ENCODE data around the gene MRPS18A.

MRPS18A gene

GRCh38 chr6:43687437-43688347, at the start of gene MRPS18A:
MRPS18A (minus strand) TSS chr6:43687791; CDS start chr6:43687779, 12 bp downstream.
- TF ChIP-seq, protein P1, sequence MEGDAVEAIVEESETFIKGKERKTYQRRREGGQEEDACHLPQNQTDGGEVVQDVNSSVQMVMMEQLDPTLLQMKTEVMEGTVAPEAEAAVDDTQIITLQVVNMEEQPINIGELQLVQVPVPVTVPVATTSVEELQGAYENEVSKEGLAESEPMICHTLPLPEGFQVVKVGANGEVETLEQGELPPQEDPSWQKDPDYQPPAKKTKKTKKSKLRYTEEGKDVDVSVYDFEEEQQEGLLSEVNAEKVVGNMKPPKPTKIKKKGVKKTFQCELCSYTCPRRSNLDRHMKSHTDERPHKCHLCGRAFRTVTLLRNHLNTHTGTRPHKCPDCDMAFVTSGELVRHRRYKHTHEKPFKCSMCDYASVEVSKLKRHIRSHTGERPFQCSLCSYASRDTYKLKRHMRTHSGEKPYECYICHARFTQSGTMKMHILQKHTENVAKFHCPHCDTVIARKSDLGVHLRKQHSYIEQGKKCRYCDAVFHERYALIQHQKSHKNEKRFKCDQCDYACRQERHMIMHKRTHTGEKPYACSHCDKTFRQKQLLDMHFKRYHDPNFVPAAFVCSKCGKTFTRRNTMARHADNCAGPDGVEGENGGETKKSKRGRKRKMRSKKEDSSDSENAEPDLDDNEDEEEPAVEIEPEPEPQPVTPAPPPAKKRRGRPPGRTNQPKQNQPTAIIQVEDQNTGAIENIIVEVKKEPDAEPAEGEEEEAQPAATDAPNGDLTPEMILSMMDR (IDR thresholded peaks at IDR 0.05; ENCODE audit: low read depth, low read length) = no peak
- H3K4me3 ChIP-seq (ENCODE audit: low read depth, low read length) = peak within 1 kb of the TSS; percentile 99

GRCh38 chr6:43736844-43737243, 49.3 kb upstream of the MRPS18A start:
- TF ChIP-seq, protein P1 (IDR thresholded peaks at IDR 0.05; ENCODE audit: low read depth, low read length) = no peak
- no peak overlapping the region for H3K4me3 ChIP-seq (ENCODE audit: low read depth, low read length)

DNA sequence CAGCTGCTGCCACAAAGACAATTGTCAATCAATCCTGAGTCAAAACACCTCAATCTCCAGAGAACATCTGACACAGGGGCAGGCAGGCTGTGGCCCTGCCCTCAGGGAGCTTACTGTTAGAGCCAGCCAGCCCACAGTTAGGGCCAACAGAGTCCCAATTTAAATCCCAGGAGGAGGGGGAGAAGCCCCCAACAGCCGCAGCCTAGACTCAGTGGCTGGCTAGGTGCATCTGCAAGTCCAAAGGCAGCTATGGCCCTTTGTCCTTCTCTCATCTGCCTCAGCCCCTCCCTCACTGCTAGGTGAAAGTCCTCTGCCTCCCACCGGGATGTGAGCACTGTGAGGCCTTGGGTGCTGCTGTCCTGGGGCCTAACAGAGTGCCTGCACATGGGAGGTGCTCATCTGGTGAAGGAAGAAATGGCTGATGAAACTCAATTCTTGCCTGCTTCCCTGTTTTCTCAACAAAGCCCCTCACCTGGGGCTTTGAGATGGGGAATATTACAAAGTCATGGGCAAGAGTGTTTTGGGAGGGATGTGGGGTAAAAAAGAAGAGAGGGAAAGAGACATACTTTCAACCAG, 48.7 kb upstream of the MRPS18A start:
- H3K4me3 ChIP-seq (ENCODE audit: low read depth, low read length) = no peak overlapping the region
- TF ChIP-seq, protein P1 (IDR thresholded peaks at IDR 0.05; ENCODE audit: low read depth, low read length) = no peak

- H3K4me3 ChIP-seq (ENCODE audit: low read depth, low read length) = no peak overlapping the region
- TF ChIP-seq, protein P1 (IDR thresholded peaks at IDR 0.05; ENCODE audit: low read depth, low read length) = no peak
Observed at GRCh38 chr6:43735642-43736199, 48.1 kb upstream of the MRPS18A start.

- TF ChIP-seq, protein P1 (IDR thresholded peaks at IDR 0.05; ENCODE audit: low read depth, low read length) = no peak
- no peak overlapping the region for H3K4me3 ChIP-seq (ENCODE audit: low read depth, low read length)
Observed at GRCh38 chr6:43734294-43734665, 46.7 kb upstream of the MRPS18A start.

DNA sequence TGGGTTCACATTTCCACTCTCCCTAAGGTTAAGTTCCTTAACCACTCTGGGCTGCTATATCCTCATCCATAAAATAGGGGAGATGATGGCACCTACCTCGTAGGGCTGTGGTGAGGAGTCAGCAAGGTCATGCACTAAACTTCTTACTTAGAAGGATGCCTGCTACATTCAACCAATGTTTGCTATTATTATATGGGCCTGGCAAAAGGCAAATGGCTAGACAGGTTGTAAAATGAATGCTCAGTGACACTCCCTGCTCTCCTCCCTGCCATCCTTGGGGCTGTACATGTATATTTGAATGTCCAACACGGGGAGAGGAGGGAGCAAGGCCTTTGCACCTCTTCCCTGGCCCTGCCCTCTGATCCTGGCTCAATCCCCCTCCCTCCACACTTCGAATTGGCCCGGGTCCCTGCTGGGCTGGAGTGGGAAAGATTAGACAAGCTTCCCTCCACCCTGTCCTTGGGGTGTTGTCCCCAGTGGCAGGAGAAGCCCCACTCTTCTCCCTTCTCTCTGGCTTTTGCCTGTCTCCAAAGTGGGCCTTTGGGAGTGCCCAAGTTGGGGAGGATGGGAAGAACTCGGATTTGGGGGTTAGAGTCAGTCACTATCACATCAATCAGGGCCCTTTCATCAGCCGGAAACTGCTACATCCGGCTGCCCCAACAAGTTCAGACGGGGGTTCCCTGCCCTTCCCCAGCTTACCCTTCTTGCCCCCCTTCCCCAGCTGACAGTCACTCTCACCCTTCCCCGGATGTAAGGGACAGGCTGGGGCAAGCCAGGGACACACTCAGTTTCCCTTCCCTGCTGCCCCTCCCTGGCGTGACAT, 46.1 kb upstream of the MRPS18A start:
- no peak overlapping the region for H3K4me3 ChIP-seq (ENCODE audit: low read depth, low read length)
- TF ChIP-seq, protein P1 (IDR thresholded peaks at IDR 0.05; ENCODE audit: low read depth, low read length) = no peak

All from WI38 (cell line).